HG02759 (cell line): ENCODE data around the gene ANGPTL4.
"Not testable (repeated sequence)": the region's sequence is repeated elsewhere in the genome, so short reads cannot be mapped to it uniquely, and the experiment has no call there.

Experiments
- ATAC-seq: cut with Tn5 transposase; IDR thresholded peaks from one replicate; pipeline ENCODE4 v1.9.1; 2021; ENCODE audit warnings: mild to moderate bottlenecking, moderate library complexity; ENCODE audit not compliant: unreplicated experiment

Gene ANGPTL4

DNA sequence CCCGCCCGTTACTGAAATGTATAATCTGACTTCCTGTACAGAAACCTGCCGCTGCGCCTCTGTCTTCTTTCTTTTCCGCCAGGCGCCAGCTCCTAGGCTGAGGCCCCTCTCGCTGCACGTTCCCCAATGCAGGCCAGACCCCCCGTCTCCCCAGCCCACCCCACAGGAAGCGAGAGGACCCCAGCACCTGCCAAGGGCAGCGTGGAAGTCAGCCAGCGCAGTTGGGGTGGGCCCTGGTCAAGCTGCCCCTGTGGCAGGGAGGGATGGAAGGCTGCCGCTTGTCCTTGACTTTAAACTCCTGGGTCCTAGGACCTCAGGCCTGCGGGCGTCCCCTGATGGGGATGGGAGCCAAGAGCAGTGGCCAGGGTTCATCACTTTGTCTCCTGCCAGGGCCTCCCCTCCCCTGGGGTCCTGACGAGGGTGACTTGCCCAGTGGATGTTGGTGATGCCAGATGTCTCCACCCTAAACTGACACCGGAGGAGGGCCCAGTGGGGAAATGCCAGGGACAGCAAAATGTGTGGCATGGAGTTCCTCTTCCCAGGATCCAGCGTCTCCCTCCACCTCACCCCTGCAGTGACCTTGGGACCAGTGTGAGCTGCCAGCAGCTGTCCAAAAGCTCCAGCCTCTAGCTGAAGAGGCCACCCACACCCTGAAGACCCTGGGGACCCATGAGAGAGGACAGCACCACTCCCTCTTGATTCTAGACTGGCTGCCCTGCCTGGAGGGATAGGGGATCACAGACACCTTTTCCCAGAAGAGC is 40.6 kb downstream of the ANGPTL4 start:
- ATAC-seq = no peak

DNA sequence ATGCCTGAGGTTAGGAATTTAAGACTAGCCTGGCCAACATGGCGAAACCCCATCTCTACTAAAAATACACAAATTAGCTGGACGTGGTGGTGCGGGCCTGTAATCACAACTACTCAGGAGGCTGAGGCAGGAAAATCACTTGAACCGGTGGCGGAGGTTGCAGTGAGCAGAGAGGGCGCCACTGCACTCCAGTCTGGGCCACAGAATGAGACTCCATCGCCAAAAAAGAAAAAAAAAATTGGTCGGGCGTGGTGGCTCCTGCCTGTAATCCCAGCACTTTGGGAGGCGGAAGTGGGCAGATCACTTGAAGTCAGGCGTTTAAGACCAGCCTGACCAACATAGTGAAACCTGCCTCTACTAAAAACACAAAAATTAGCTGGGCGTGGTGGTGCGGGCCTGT is 46.8 kb downstream of the ANGPTL4 start:
- ATAC-seq = not testable (repeated sequence)

DNA sequence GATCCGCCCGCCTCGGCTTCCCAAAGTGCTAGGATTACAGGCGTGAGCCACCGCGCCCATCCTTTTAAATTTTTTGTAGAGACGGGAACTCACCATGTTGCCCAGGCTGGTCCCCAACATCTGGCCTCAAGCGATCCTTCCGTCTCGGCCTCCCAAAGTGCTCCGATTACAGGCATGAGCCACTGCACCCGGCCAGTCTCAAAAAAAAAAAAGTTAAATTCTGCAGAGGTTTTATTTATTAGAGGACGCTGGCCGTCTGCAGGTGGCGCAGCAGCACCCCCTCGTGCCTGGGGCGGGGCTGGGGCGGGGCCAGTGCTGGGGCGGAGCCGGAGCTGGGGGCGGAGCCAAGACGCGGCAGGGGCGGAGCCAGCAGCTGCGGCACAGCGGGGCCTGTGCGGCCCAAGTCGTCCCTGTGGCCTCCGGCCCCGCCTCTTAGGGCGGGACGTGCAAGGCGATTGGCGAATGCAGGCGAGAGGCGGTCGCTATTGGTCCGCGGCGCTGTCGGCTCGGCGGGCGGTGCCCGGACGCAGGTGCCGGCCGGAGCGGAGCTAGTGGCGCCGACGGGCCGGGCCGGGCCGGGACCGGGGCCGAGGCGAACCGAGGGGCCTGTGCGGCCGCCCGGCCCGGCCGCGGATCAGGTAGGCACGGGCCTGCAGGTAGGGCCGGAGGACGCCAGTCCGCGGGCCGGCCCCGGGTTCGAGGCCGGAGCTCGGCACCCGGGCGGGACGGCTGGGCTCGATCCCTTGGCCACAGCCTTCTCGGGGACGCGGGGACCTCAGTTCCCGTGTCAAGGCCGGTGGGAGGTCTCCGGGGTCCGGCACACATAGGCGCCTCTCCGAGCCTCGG is 49.1 kb downstream of the ANGPTL4 start, which contains the start of gene MARCHF2:
Gene MARCHF2 (plus strand): TSS at position 523 of the 846 bp plus-strand sequence. CDS start 8,536 bp downstream, outside the sequence.
- ATAC-seq = peak; percentile 100

DNA sequence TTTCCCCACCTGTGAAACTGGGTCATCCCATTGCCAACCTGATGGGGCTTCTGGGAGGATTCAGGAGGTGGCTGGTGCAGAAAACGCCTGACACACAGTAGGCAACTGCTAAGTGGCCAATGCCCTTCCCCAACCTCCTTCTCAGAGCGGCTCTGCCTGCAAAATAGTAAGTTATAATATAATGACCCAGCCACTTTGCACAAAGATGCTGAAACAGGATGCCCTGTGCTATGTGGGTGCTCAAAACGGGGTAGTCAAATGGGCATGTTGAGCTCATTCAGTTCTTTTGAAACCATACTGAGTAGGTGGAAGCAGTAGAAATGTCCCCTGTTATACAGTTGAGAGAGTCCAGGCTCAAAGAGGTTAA is 49.7 kb downstream of the ANGPTL4 start:
- ATAC-seq = no peak

DNA sequence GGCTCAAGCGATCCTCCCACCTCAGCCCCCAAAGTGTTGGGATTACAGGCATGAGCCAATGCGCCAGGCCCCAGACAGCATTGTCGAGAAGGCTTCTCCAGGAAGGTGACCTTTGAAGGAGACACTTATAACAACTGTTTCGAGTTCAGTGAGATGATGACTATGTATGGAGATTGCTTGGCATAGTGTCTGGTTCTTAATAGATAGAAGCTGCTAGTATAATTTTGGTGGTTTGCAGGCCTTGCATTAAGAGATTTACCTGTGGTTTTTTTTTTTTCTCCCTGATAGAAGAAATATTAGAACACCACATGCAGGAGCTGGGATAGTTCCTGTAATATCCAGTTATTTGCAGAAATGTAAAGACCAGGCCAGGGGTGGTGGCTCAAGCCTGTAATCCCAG is 52.8 kb downstream of the ANGPTL4 start:
- ATAC-seq = no peak

DNA sequence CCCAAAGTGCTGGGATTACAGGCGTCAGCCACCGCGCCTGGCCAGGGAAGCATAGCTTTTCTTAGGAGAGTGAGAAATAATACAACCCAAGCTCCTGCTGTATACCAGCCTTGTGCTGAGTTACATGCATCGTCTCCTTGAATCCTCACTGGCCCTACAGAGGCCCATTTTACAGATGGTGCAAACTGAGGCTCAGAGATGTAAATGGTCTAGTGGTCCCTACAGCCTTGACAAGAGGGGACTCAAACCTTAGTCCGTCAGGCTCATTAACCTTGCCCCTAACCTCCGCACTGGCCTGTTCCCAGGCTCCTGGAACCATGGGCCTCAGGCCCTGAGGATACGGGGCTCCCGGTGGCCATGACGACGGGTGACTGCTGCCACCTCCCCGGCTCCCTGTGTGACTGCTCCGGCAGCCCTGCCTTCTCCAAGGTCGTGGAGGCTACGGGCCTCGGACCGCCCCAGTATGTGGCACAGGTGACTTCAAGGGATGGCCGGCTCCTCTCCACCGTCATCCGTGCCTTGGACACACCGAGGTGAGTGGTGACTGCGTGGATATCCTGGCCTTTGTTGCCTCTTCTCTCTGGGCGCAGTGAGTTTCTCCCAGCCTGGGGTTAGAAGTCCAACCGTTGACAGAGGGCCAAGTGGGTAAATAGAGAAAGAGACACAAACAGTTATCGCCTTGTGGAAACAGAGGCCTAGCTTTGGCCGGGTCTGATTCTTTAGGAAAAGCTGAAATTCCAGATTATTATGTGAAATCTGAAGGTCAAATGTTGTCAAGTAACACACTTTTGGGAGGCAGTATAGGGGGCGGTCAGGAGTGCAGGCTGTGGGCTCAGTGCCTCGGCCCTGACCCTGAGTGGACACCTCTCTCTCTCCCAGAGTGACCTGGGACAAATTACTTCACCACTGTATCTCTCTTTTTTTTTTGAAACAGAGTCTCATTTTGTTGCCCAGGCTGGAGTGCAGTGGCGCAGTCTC is 57.8 kb downstream of the ANGPTL4 start:
- no peak for ATAC-seq

DNA sequence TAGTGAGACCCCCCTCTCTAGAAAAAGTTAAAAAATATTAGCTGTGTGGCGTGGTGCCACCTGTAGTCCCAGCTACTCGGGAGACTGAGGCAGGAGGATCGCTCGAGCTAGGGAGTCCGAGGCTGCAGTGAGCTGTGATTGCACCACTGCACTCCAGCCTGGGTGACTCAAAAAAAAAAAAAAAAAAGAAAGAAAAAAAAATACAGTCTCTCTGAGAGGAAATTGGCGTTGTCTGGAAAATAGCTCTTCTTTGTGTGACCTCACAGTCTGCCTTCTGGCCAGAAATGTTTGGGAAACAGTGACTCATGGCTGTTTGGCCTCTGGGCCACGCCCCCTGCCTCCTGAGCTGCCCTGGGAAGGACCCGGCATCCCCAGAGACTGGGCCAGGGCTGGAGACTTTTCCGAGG is 59.9 kb downstream of the ANGPTL4 start:
- ATAC-seq = no peak
